Endothelial cell of umbilical vein (primary cell): ENCODE measurements around the gene DZIP1. TPM values are rescaled to one million over a fixed set of nuclear protein-coding genes. Genes with fewer than 3 reads are reported as not detected.

Experiments used
- BruUV-seq: library from RNA; stranded (reverse); fragments of 400-500 nt; replicated peaks from 2 replicates; lab custom pipeline; 2021; lab: Mats Ljungman, UMichigan
- CTCF ChIA-PET: fragments of 300-600, 350-600 bp; sonication (Branson Sonifier 250); formaldehyde crosslinking; loops from one replicate; lab custom pipeline; 2021; ENCODE audit warnings: antibody characterized with exemption, inconsistent platforms; lab: Charles Lee
- POLR2A ChIA-PET: fragments of 300-600, 350-600 bp; sonication (Branson Sonifier 250); formaldehyde crosslinking; loops from one replicate; lab custom pipeline; 2021; ENCODE audit warnings: antibody characterized with exemption, inconsistent platforms; lab: Charles Lee
- DNase-seq: peaks from one replicate; pipeline ENCODE4 v3.0.0-alpha.2; 2011; ENCODE audit warnings: low read depth, low spot score
- FAIRE-seq: peaks from 2 replicates; lab custom pipeline; 2011; peaks lifted over from hg19 to GRCh38; lab: Jason Lieb, UNC
- H2AFZ ChIP-seq: 2 replicates; pipeline ENCODE4 v1.6.0; 2012; ENCODE audit warnings: low read depth, low read length, control low read depth, inconsistent platforms
- H3K27ac ChIP-seq: 2 replicates; pipeline ENCODE4 v1.5.1; 2011; ENCODE audit warnings: low read depth, mild to moderate bottlenecking, control low read depth, low read length, moderate library complexity; ENCODE audit not compliant: insufficient read depth
- H3K27me3 ChIP-seq, 2 experiments: 2 replicates each; pipeline versions ENCODE4 v1.6.0 to v1.6.1; 2011; ENCODE audit warnings: low read length in 2 of 2, mixed read lengths in 1 of 2; ENCODE audit not compliant: control insufficient read depth in 2 of 2, insufficient read depth in 2 of 2
- H3K36me3 ChIP-seq, 2 experiments: 2 replicates in 1 of 2; 3 replicates in 1 of 2; pipeline ENCODE4 v1.5.1; 2011; ENCODE audit warnings: low read length in 2 of 2, mild to moderate bottlenecking in 1 of 2, moderate library complexity in 1 of 2; ENCODE audit not compliant: control insufficient read depth in 2 of 2, insufficient read depth in 2 of 2; ENCODE audit errors: extremely low read depth in 1 of 2
- H3K4me1 ChIP-seq: 3 replicates; pipeline ENCODE4 v1.5.1; 2011; ENCODE audit warnings: mild to moderate bottlenecking, low read length; ENCODE audit not compliant: control insufficient read depth, insufficient read depth; ENCODE audit errors: extremely low read depth
- H3K4me2 ChIP-seq: 2 replicates; pipeline ENCODE4 v1.6.1; 2011; ENCODE audit warnings: low read length, control low read depth, mixed read lengths; ENCODE audit not compliant: insufficient read depth
- H3K4me3 ChIP-seq, 3 experiments: fragments of 200-600 bp in 1 of 3; sonication (generic), shearing (Covaris generic) in 1 of 3; replicated peaks in 1 of 3; 2 replicates each; pipeline ENCODE4 v1.5.1; 2011 to 2016; ENCODE audit warnings: control low read depth in 3 of 3, low read length in 3 of 3, mild to moderate bottlenecking in 2 of 3, inconsistent platforms in 1 of 3, low read depth in 1 of 3, moderate library complexity in 1 of 3; ENCODE audit not compliant: insufficient read depth in 1 of 3
- H3K79me2 ChIP-seq: 2 replicates; pipeline ENCODE4 v1.6.0; 2012; ENCODE audit warnings: low read length, inconsistent platforms; ENCODE audit not compliant: control insufficient read depth, insufficient read depth
- H3K9ac ChIP-seq: replicated peaks from 2 replicates; pipeline ENCODE3; 2011; ENCODE audit warnings: low read length, control low read depth; ENCODE audit not compliant: insufficient read depth; ENCODE audit errors: extremely low read depth
- H3K9me1 ChIP-seq: replicated peaks from 3 replicates; pipeline ENCODE4 v1.6.0; 2011; ENCODE audit warnings: mild to moderate bottlenecking, low read length; ENCODE audit not compliant: control insufficient read depth, insufficient read depth; ENCODE audit errors: extremely low read depth
- H3K9me3 ChIP-seq: replicated peaks from 2 replicates; pipeline ENCODE4 v1.5.1; 2012; ENCODE audit warnings: low read length, inconsistent platforms; ENCODE audit not compliant: control insufficient read depth, insufficient read depth
- H4K20me1 ChIP-seq: replicated peaks from 2 replicates; pipeline ENCODE3; 2011; ENCODE audit warnings: mild to moderate bottlenecking, low read length; ENCODE audit not compliant: control insufficient read depth, insufficient read depth; ENCODE audit errors: extremely low read depth
- EZH2 ChIP-seq: IDR thresholded peaks from 2 replicates; pipeline ENCODE4 v1.6.1; 2012; ENCODE audit warnings: borderline replicate concordance, low read depth, mild to moderate bottlenecking, moderate library complexity, low read length, inconsistent platforms; ENCODE audit not compliant: severe bottlenecking
- FOS ChIP-seq: IDR thresholded peaks from 2 replicates; pipeline ENCODE4 v1.6.1; 2011; ENCODE audit warnings: mild to moderate bottlenecking, low read length, moderate library complexity, borderline replicate concordance; ENCODE audit not compliant: insufficient read depth
- GATA2 ChIP-seq: IDR thresholded peaks from 2 replicates; pipeline ENCODE4 v1.7.0; 2011; ENCODE audit warnings: low read depth, mild to moderate bottlenecking, moderate library complexity, mixed read lengths, low read length; ENCODE audit not compliant: insufficient read length, insufficient read depth
- JUN ChIP-seq: IDR thresholded peaks from 2 replicates; pipeline ENCODE4 v1.6.1; 2011; ENCODE audit warnings: borderline replicate concordance, low read depth; ENCODE audit not compliant: insufficient read length, insufficient read depth
- MYC ChIP-seq: IDR thresholded peaks from one replicate; pipeline ENCODE4 v1.6.1; 2011; ENCODE audit warnings: mild to moderate bottlenecking, low read depth, low read length
- POLR2A ChIP-seq: IDR thresholded peaks from 2 replicates; pipeline ENCODE4 v1.6.1; 2012; ENCODE audit warnings: low read depth, mild to moderate bottlenecking, control low read depth, low read length
- POLR2AphosphoS5 ChIP-seq: IDR thresholded peaks from 2 replicates; pipeline ENCODE4 v1.6.1; 2012; ENCODE audit warnings: low read depth, mild to moderate bottlenecking, control low read depth, low read length, moderate library complexity; ENCODE audit not compliant: insufficient read depth
- dilution Hi-C: fragments of 300-500 bp; cut with MboI; formaldehyde crosslinking; loops from one replicate; pipeline ENCODE4 v1.15.0; 2019; ENCODE audit warnings: low sequenced_read_pairs; ENCODE audit not compliant: extremely low pct_ligation_motif_present
- intact Hi-C: fragments of 100-400 bp; cut with micrococcal nuclease; formaldehyde crosslinking; loops from one replicate; pipeline ENCODE4 v1.10.0; 2022
- polyA plus RNA-seq, 4 experiments: library from polyadenylated mRNA; depleted of rRNA in 3 of 4; stranded (reverse) in 3 of 4; unstranded in 1 of 4; fragments of >200 nt; gene quantifications; 2 replicates each; pipeline versions ENCODE4 v1.2.1 to v1.2.3, GENCODE V29; 2011 to 2012; ENCODE audit warnings: missing spikeins in 1 of 4
- total RNA-seq: library from RNA; stranded (reverse); gene quantifications from 2 replicates; pipeline ENCODE4 v1.2.3, GENCODE V29; 2021
- TF ChIP-seq, protein P1 (sequence below): IDR thresholded peaks from 2 replicates; pipeline ENCODE4 v1.6.1; 2011; ENCODE audit not compliant: insufficient read depth, insufficient read length
- TF ChIP-seq, protein P2 (sequence below), 2 donors: IDR thresholded peaks; 1 replicate in 1 of 2; 2 replicates in 1 of 2; pipeline ENCODE4 v1.5.1; 2011; ENCODE audit warnings: low read length in 2 of 2, mild to moderate bottlenecking in 2 of 2, moderate library complexity in 2 of 2, control low read depth in 1 of 2, inconsistent platforms in 1 of 2, low read depth in 1 of 2; ENCODE audit not compliant: insufficient read depth in 1 of 2; ENCODE audit errors: extremely low read depth in 1 of 2

The DZIP1 gene
- total and polyA plus RNA-seq, 2 donors (not counting 3 experiments of a cell fraction or from before 2014, with no cell fraction given) = 8.6 to 32.1 TPM

DNA sequence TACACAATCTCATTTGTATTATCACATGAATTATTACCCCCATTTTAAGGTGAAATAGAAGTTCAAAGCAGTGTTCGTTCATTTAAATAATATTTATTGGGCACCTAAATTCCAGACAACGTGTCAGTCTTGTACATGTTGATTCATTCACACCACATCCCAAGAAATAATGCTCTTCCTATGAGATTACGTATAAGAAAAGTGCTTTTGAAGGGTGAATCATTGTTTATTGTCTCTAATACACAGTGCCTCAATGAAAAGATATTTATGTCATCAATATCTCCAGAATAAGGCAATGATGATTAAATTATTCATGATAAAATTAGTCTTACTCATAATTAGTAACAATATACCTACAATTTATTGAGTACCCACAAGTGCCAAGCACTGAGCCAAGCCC lies 56.4 kb downstream of the DZIP1 start:
- no peak for FAIRE-seq
- TF ChIP-seq MYC (no peak), POLR2A (no peak), JUN (no peak), GATA2 (no peak), FOS (no peak), EZH2 (no peak), POLR2AphosphoS5 (no peak)
- TF ChIP-seq, protein P1, sequence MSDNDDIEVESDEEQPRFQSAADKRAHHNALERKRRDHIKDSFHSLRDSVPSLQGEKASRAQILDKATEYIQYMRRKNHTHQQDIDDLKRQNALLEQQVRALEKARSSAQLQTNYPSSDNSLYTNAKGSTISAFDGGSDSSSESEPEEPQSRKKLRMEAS = no peak
- TF ChIP-seq, protein P2, sequence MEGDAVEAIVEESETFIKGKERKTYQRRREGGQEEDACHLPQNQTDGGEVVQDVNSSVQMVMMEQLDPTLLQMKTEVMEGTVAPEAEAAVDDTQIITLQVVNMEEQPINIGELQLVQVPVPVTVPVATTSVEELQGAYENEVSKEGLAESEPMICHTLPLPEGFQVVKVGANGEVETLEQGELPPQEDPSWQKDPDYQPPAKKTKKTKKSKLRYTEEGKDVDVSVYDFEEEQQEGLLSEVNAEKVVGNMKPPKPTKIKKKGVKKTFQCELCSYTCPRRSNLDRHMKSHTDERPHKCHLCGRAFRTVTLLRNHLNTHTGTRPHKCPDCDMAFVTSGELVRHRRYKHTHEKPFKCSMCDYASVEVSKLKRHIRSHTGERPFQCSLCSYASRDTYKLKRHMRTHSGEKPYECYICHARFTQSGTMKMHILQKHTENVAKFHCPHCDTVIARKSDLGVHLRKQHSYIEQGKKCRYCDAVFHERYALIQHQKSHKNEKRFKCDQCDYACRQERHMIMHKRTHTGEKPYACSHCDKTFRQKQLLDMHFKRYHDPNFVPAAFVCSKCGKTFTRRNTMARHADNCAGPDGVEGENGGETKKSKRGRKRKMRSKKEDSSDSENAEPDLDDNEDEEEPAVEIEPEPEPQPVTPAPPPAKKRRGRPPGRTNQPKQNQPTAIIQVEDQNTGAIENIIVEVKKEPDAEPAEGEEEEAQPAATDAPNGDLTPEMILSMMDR (IDR thresholded peaks at IDR 0.05; ENCODE audit: extremely low read depth in 1 of 2, insufficient read depth in 1 of 2, low read depth in 1 of 2, low read length in 2 of 2) = no peak
- H3K4me2 ChIP-seq = no peak overlapping the region
- ChIA-PET CTCF (no interaction called here), POLR2A (no interaction called here)
- no peak overlapping the region for H3K9ac ChIP-seq
- H3K79me2 ChIP-seq = no peaks in the 10 kb centered on the region
- no peak overlapping the region for H3K27ac ChIP-seq
- H4K20me1 ChIP-seq = no peaks in the 10 kb centered on the region
- no peak for DNase-seq
- peaks cover 17 to 26% of the 10 kb centered on the region in 2 experiments for H3K36me3 ChIP-seq
- no peak overlapping the region for H3K4me3 ChIP-seq
- no peaks in the 10 kb centered on the region for H3K9me3 ChIP-seq
- H3K27me3 ChIP-seq = no peaks in the 10 kb centered on the region
- no TSS peak for BruUV-seq
- no peak overlapping the region for H2AFZ ChIP-seq
- no peaks in the 10 kb centered on the region for H3K4me1 ChIP-seq
- H3K9me1 ChIP-seq = no peaks in the 10 kb centered on the region
- intact Hi-C loops (no loop called here), dilution Hi-C loops (no loop called here)
